B cell (primary cell): ENCODE data around the gene CADM1. TPM values are rescaled to one million over a fixed set of nuclear protein-coding genes. Genes with fewer than 3 reads are reported as not detected.

ENCODE experiments used
- ATAC-seq: fragments of 200-7000 bp; cut with Tn5 transposase; one replicate; pipeline ENCODE4 v1.10.0; 2021; ENCODE audit warnings: low read depth, mild to moderate bottlenecking, moderate number of reproducible peaks, moderate library complexity
- CTCF ChIA-PET: fragments of 350-600 bp; sonication (Branson Sonifier 250); formaldehyde crosslinking; loops from one replicate; lab custom pipeline; 2021; ENCODE audit warnings: antibody characterized with exemption, inconsistent platforms; lab: Charles Lee
- POLR2A ChIA-PET: fragments of 350-600 bp; sonication (Branson Sonifier 250); formaldehyde crosslinking; loops from one replicate; lab custom pipeline; 2021; ENCODE audit warnings: antibody characterized with exemption; lab: Charles Lee
- DNase-seq: peaks from one replicate; pipeline ENCODE4 v3.0.0; 2013
- H2AFZ ChIP-seq: 2 replicates; pipeline ENCODE4 v1.6.1; 2012; ENCODE audit warnings: mild to moderate bottlenecking, low read depth, low read length; ENCODE audit not compliant: insufficient read depth, poor library complexity, severe bottlenecking
- H3K27ac ChIP-seq, 2 donors: 1 replicate in 1 of 2; 2 replicates in 1 of 2; pipeline ENCODE4 v1.5.1; 2012 to 2013; ENCODE audit warnings: low read length in 2 of 2, mild to moderate bottlenecking in 2 of 2, moderate library complexity in 1 of 2
- H3K27me3 ChIP-seq, 4 experiments: fragments of 200-600 bp in 1 of 4; sonication (generic) in 1 of 4; replicated peaks in 1 of 4; 1 replicate in 2 of 4; 2 replicates in 2 of 4; pipeline versions ENCODE4 v1.6.1 to v1.7.0; 2013 to 2016; ENCODE audit warnings: low read length in 3 of 4, mild to moderate bottlenecking in 2 of 4, mixed read lengths in 1 of 4, moderate library complexity in 1 of 4; ENCODE audit not compliant: insufficient read depth in 4 of 4, control insufficient read depth in 3 of 4; ENCODE audit errors: control extremely low read depth in 1 of 4
- H3K36me3 ChIP-seq, 2 experiments: replicated peaks in 1 of 2; 1 replicate in 1 of 2; 2 replicates in 1 of 2; pipeline versions ENCODE4 v1.6.1 to v1.7.1; 2013; ENCODE audit warnings: low read length in 1 of 2; ENCODE audit not compliant: insufficient read depth in 2 of 2, control insufficient read depth in 1 of 2; ENCODE audit errors: control extremely low read depth in 1 of 2, extremely low read depth in 1 of 2
- H3K4me1 ChIP-seq, 2 donors: fragments of 200-600 bp in 1 of 2; sonication (generic) in 1 of 2; 1 replicate in 1 of 2; 2 replicates in 1 of 2; pipeline versions ENCODE4 v1.5.1 to v1.6.1; 2013 to 2017; ENCODE audit warnings: low read length in 2 of 2; ENCODE audit not compliant: control insufficient read depth in 2 of 2, insufficient read depth in 2 of 2
- H3K4me2 ChIP-seq: replicated peaks from 2 replicates; pipeline ENCODE3; 2012; ENCODE audit warnings: mild to moderate bottlenecking, low read depth, low read length; ENCODE audit not compliant: poor library complexity, severe bottlenecking
- H3K4me3 ChIP-seq, 5 experiments: fragments of 200-600 bp in 1 of 5; sonication (generic) in 1 of 5; 1 replicate in 3 of 5; 2 replicates in 2 of 5; pipeline versions ENCODE4 v1.5.1 to v1.7.0; 2011 to 2016; ENCODE audit warnings: low read length in 4 of 5, mild to moderate bottlenecking in 4 of 5, low read depth in 2 of 5, control low read depth in 1 of 5, moderate library complexity in 1 of 5; ENCODE audit not compliant: insufficient read depth in 1 of 5; ENCODE audit errors: control extremely low read depth in 1 of 5, extremely low read depth in 1 of 5
- H3K79me2 ChIP-seq: fragments of 200-600 bp; sonication (generic); one replicate; pipeline ENCODE4 v1.6.0; 2016; ENCODE audit warnings: low read length; ENCODE audit not compliant: control insufficient read depth, insufficient read depth
- H3K9ac ChIP-seq: fragments of 200-600 bp; sonication (generic); 2 replicates; pipeline ENCODE4 v1.6.1; 2017; ENCODE audit warnings: mild to moderate bottlenecking, low read length, moderate library complexity
- H3K9me3 ChIP-seq, 3 donors: one replicate each; pipeline versions ENCODE4 v1.6.1 to v1.7.1; 2013; ENCODE audit warnings: low read length in 2 of 3; ENCODE audit not compliant: control insufficient read depth in 2 of 3, insufficient read depth in 1 of 3; ENCODE audit errors: control extremely low read depth in 1 of 3
- H4K20me1 ChIP-seq: 2 replicates; pipeline ENCODE4 v1.6.0; 2012; ENCODE audit warnings: mild to moderate bottlenecking, low read length; ENCODE audit not compliant: insufficient read depth, control insufficient read depth, poor library complexity, severe bottlenecking
- H3K27ac Mint-ChIP-seq: one replicate; pipeline ENCODE4 v1.8.0; 2021; ENCODE audit warnings: mixed read lengths
- H3K27me3 Mint-ChIP-seq: one replicate; pipeline ENCODE4 v1.8.0; 2021; ENCODE audit warnings: mixed read lengths
- H3K4me1 Mint-ChIP-seq: one replicate; pipeline ENCODE4 v1.8.0; 2021; ENCODE audit warnings: mixed read lengths
- H3K4me3 Mint-ChIP-seq: one replicate; pipeline ENCODE4 v1.8.0; 2021; ENCODE audit warnings: mixed read lengths
- H3K9me3 Mint-ChIP-seq: one replicate; pipeline ENCODE4 v1.8.0; 2022; ENCODE audit warnings: mixed read lengths; ENCODE audit not compliant: insufficient read depth
- CTCF ChIP-seq: fragments of 200-600 bp; IDR thresholded peaks from one replicate; pipeline ENCODE4 v1.8.0; 2022; ENCODE audit warnings: antibody characterized with exemption, mild to moderate bottlenecking
- EZH2 ChIP-seq: IDR thresholded peaks from 2 replicates; pipeline ENCODE4 v1.6.1; 2012; ENCODE audit warnings: borderline replicate concordance, low read depth, mild to moderate bottlenecking, moderate library complexity, low read length; ENCODE audit not compliant: insufficient read depth, poor library complexity, severe bottlenecking
- whole genome bisulfite sequencing: methylation state at CpG from one replicate; pipeline ENCODE4 v1.1.5; 2013; ENCODE audit warnings: missing lambda C conversion rate; ENCODE audit not compliant: insufficient coverage; 5-methylcytosine and 5-hydroxymethylcytosine counted together
- intact Hi-C: fragments of 100-400 bp; cut with micrococcal nuclease; formaldehyde crosslinking; loops from one replicate; pipeline ENCODE4 v1.10.0; 2022
- polyA plus RNA-seq: library from polyadenylated mRNA; depleted of rRNA; stranded (reverse); fragments of >200 nt; gene quantifications from 2 replicates; pipeline ENCODE4 v1.2.3, GENCODE V29; 2012
- total RNA-seq, 2 donors: library from RNA; stranded (reverse); fragments of 120-200 nt in 1 of 2; gene quantifications; 1 replicate in 1 of 2; 2 replicates in 1 of 2; pipeline versions ENCODE4 v1.2.3 to v1.2.4, GENCODE V29; 2013 to 2022

The CADM1 gene
- total and polyA plus RNA-seq, 2 donors (not counting 1 experiment from before 2014, with no cell fraction given): 0.43 to 0.49 TPM

DNA sequence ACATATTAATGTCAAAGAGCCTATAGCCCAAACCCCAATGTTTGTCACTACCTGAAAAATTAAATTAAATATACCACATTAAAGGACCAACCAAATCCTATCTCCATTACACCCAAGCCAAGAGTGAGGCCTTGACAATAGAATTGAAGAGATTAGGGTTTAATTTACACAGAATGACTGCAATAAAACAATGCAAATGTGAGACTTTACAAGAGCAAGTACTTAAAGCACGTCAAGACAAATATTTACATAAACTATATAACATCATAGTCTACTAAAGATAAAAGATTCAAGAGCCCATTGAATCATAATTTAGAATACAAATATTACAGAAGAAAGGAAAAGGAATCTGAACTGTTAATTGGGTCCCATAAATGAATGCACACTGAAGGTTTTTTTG is 85.6 kb downstream of the CADM1 start:
- ChIA-PET CTCF (no interaction called here), POLR2A (no interaction called here)
- H3K4me3 ChIP-seq: no peak overlapping the region
- Mint-ChIP-seq H3K9me3 (no peaks in the 10 kb centered on the region), H3K4me1 (no peaks in the 10 kb centered on the region), H3K27me3 (peaks cover 4% of the 10 kb centered on the region), H3K27ac (no peak overlapping the region), H3K4me3 (no peak overlapping the region)
- no peaks in the 10 kb centered on the region for H3K79me2 ChIP-seq
- no peaks in the 10 kb centered on the region for H3K27me3 ChIP-seq
- intact Hi-C loops: no loop called here
- TF ChIP-seq EZH2: no peak
- no peak for TF ChIP-seq CTCF
- no peak overlapping the region for H3K9ac ChIP-seq
- no peaks in the 10 kb centered on the region for H3K36me3 ChIP-seq
- H3K4me2 ChIP-seq: no peak overlapping the region
- H3K27ac ChIP-seq: no peak overlapping the region
- H4K20me1 ChIP-seq: no peaks in the 10 kb centered on the region
- no peak for ATAC-seq
- no peak overlapping the region for H2AFZ ChIP-seq
- no peaks in the 10 kb centered on the region for H3K4me1 ChIP-seq
- WGBS: no CpG with 5 or more reads among the region's 1 CpG
- no peaks in the 10 kb centered on the region for H3K9me3 ChIP-seq
- no peak for DNase-seq

DNA sequence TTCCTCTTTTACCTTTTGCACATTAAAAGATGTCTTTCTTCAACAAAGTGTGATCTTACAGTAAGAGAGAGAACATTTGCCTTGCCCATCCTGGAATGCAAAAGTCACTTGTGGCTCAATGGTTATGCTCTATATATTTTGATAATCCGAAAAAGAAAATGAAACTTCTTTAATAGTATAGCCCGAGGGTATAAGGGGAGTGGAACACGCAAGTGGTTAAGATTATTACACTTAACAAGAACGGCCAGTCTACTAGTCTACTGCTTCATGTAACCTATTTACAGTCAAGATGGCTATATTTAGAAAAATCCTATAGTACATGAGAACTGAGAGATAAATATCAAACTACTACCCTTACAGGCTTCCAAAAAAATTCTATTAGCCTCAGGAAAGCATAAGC is 86.1 kb downstream of the CADM1 start:
- Histone ChIP-seq H3K27ac (no peak overlapping the region), H3K79me2 (no peaks in the 10 kb centered on the region), H2AFZ (no peak overlapping the region), H3K4me2 (no peak overlapping the region), H3K9me3 (no peaks in the 10 kb centered on the region), H3K4me3 (no peak overlapping the region), H3K27me3 (no peaks in the 10 kb centered on the region), H3K4me1 (no peaks in the 10 kb centered on the region), H3K9ac (no peak overlapping the region), H3K36me3 (no peaks in the 10 kb centered on the region), H4K20me1 (no peaks in the 10 kb centered on the region)
- DNase-seq (no peak), ATAC-seq (no peak)
- TF ChIP-seq CTCF (no peak), EZH2 (no peak)
- H3K4me1 Mint-ChIP-seq: no peaks in the 10 kb centered on the region
- H3K27ac Mint-ChIP-seq: no peak overlapping the region
- ChIA-PET POLR2A (no interaction called here), CTCF (no interaction called here)
- intact Hi-C loops: no loop called here
- H3K4me3 Mint-ChIP-seq: no peak overlapping the region
- H3K27me3 Mint-ChIP-seq: peaks cover 7% of the 10 kb centered on the region
- no CpG with 5 or more reads among the region's 4 CpGs for WGBS
- peaks cover 2% of the 10 kb centered on the region for H3K9me3 Mint-ChIP-seq
